ENCODE results near the gene ARL2BP.
"Not testable (repeated sequence)": the region's sequence is repeated elsewhere in the genome, so short reads cannot be mapped to it uniquely, and the experiment has no call there.

Gene ARL2BP

DNA sequence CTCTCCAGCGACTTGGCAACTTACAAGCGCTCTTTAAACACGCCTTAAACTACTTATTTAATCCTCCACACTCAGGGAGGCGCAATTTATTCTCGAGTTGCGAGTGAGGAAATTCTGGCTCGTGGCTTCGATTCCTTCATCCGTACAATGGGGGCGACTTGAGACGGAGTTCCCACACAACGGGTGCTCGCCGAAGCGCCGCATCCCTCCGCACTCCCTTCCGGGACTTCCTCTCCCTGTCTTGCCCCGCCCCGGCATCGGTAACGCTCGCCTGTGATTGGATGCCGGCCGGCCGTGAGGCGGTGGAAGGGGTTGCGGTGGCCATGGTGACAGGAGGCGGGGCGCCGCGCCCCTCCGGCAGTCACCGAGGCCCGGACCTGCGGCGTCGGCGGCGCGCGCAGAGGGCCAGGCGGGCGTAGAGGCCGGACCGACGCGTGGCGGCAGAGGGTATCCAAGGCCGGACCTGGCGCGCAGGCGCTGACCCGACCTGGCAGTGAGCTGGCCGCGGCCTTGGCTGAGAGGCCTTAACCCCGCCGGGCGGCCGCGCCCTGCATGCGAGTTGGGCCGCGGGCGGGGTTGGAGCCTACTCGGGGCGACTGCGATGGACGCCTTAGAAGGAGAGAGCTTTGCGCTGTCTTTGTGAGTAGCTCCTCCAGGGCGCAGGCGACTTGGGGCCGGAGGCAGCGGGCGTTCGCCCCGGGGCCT is at the start of gene ARL2BP:
Gene ARL2BP, plus strand, starts transcription at position 493 of the 705 bp plus-strand sequence. Its CDS starts 109 bp downstream, at position 602.
- DNase-seq, result peak; percentile 98

DNA sequence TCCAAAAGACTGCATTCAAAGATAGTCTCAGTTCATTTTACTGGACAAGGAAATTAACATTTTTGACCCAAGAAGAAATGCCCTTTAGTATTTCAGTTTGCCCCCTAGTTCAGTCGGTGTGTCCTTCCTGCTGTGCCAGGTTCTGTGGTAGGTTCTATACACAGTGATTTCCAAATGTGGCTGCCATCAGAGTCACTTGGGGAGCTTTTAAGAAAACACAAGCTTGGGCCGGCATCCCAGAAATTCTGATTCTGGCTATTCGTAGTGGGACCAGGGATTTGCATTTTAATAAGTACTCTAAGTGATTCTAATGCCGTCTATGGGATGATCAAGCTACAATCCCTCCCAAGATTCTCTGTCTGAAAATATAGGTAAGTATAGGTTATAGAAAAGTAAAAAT is 48.8 kb upstream of the ARL2BP start:
- no peak for DNase-seq

DNA sequence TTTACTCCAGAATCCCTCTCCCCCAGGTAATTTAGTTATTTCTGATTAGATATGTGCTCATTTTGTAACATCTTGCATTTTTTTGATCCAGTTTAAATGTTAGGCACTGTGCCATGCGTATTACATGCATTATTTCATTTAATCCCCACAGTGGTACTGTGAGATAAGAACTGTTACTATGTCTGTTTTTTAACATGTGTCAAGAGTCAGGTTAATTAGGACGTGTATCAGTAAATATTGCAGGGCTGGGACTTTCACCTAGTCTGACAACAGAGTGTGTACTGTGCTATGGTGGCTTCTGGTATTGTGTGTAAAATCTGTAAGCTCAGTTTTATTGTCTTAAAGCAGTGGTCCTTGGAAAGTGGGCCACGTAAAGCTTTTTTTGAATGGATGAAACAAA is 48.3 kb upstream of the ARL2BP start:
- no peak for DNase-seq

DNA sequence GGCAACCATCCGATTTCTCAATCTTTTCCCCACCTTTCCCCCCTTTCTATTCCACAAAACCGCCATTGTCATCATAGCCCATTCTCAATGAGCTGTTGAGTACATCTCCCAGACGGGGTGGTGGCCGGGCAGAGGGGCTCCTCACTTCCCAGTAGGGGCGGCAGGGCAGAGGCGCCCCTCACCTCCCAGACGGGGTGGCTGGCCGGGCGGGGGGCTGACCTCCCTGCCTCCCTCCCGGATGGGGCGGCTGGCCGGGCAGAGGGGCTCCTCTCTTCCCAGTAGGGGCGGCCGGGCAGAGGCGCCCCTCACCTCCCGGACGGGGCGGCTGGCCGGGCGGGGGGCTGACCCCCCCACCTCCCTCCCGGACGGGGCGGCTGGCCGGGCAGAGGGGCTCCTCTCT is 44.7 kb upstream of the ARL2BP start:
- not testable (repeated sequence) for DNase-seq

DNA sequence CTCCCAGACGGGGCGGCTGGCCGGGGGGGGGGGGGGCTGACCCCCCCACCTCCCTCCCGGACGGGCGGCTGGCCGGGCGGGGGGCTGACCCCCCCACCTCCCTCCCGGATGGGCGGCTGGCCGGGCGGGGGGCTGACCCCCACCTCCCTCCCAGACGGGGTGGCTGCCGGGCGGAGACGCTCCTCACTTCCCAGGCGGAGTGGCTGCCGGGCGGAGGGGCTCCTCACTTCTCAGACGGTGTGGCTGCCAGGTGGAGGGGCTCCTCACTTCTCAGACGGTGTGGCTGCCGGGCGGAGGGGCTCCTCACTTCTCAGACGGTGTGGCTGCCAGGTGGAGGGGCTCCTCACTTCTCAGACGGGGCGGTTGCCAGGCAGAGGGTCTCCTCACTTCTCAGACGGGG is 44.1 kb upstream of the ARL2BP start:
- DNase-seq, result not testable (repeated sequence)

DNA sequence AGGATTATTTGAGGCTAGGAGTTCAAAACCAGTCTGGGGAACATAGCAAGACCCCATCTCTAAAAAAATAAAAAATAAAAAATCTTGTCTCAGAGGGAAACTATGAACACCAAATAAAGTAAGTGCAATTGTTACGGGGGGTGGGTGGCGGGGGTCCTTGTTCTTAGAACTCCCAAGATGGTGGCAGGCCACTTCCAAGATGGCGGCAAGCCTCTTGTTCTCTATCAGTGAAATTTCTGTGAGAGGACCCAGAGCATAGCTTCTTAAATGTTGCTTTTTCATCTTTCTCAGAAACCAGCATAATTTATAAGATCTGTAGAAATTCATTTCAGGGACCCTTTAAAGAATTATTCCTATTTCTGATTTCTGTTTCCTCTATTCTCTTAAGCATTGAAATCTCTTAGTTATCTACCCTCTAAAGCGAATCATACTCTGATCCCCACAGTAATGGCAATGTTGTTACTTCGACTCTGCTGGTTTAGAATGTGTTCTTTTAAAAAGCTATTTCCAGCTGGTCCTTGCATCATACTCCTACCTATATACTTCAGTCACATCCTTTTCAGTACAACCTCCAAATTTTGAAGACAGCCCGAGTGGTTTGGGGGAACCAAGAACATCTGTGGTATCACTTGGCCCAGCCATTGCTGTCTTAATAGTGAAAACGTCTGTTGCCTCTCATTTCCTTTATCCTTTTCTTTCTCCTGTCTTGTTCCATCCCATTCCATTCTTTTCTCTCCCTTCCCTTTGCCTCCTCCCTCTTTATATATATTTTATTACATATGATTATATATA is 42.8 kb upstream of the ARL2BP start:
- no peak for DNase-seq

DNA sequence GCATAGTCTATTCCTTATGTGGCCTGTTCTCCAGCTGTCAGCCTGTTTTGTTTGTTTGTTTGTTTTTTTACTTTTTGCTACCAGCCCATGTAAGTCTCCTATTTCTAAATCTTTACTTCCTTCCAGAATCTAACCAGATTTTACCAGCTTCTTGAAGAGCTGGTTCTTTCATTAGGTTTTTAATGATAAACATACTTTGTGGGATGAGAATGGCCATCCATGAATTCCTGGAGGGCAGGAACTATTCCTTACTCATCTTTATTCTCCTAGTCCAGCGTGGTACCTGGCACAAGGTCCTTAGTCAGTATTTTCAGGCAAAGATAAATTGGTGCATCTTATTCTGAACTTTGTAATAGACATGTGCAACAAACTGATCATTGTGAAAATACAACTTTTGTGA is 41.6 kb upstream of the ARL2BP start:
- DNase-seq, result no peak

DNA sequence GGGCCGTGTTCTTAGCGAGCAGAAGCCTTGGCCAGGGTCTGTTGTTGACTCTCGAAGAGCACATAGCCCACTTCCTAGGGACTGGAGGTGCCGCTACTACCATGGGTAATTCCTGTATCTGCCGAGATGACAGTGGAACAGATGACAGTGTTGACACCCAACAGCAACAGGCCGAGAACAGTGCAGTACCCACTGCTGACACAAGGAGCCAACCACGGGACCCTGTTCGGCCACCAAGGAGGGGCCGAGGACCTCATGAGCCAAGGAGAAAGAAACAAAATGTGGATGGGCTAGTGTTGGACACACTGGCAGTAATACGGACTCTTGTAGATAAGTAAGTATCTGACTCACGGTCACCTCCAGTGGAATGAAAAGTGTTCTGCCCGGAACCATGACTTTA is 40.4 kb upstream of the ARL2BP start:
- DNase-seq, result no peak

DNA sequence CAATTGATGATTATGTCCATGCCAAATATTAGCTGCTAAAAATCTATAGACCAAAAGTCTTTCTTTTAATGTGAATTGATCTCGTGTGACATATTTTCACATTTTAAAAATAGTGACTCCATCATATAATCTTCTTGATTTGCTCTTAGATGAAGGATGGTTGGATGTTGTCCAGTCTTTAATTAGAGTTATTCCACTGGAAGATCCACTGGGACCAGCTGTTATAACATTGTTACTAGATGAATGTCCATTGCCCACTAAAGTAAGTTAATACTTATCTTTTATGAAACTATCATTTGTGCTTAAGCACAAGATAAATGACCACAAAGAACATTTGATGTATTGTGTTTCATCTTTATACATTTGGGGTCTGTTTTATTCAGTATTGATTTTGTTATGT is 36.1 kb upstream of the ARL2BP start:
- no peak for DNase-seq

DNA sequence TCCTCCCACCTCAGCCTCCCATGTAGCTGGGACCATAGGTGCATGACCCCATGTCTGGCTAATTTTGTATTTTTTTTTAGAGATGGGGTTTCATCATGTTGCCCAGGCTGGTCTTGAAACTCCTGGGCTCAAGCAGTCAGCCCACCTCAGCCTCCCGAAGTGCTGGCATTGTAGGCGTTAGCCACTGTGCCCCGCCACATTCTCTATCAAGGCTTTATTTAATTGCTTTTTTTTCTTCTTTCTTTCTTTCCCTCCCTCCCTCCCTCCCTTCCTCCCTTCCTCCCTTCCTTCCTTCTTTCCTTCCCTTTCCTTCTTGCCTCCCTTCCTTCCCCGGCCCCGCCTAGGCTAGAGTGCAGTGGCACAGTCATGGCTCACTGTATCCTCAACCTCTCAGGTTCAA is 35.3 kb upstream of the ARL2BP start:
- DNase-seq, result no peak

DNA sequence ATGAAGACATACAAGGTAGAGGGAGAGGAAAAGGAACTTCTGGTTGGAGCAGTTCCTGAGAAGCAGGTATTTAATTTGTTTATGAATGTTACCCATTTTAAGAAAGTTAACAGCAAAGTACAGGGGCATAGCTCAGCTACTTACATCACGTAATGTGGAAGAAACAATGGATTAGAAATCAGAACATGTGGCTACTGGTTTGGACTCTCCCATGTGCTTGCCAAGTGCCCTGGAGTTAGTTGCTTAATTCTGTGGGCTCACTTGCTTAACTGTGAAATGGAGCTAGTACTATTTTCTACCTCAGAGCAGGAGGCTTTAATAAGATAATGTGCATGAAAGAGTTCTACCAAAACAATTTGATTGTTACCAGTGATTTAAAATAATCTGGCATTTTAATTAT is 31.6 kb upstream of the ARL2BP start:
- DNase-seq, result no peak

DNA sequence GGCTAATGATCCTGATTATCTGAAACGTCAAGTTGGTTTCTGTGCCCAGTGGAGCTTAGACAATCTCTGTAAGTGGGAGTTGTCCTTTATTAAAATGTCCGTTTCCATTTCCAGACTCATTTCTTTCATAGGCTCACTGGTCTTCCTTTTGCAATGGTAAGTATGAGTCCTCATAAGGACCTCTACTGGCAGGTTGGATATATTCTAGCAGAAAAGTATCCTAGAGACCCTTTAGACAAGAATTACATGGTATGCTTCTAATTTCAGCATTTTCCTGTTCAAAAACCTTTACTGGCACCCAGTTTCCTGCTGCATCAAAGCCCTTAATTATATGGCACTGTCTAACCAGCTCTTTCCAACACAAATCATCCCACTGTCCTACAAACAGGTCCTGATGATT is 28.1 kb upstream of the ARL2BP start:
- no peak for DNase-seq

DNA sequence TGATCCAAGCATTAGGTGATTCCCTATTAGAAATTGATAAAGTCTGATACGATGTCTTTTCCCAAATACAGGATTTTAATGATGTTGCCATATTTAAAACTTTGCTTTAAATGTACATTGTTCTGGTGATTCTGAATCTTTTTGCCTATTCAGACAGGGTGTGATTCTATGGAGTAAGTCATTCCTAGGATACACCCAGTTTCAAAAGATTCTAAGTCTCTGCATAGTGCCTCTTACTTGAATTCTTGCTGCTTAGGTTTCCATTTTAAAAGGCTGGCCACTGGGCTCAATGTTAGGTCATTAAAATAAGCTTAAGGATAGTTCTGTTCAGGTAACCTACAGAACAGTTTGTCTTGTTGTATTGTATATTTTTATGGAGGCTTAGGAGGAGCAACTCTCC is 22.0 kb upstream of the ARL2BP start:
- no peak for DNase-seq

DNA sequence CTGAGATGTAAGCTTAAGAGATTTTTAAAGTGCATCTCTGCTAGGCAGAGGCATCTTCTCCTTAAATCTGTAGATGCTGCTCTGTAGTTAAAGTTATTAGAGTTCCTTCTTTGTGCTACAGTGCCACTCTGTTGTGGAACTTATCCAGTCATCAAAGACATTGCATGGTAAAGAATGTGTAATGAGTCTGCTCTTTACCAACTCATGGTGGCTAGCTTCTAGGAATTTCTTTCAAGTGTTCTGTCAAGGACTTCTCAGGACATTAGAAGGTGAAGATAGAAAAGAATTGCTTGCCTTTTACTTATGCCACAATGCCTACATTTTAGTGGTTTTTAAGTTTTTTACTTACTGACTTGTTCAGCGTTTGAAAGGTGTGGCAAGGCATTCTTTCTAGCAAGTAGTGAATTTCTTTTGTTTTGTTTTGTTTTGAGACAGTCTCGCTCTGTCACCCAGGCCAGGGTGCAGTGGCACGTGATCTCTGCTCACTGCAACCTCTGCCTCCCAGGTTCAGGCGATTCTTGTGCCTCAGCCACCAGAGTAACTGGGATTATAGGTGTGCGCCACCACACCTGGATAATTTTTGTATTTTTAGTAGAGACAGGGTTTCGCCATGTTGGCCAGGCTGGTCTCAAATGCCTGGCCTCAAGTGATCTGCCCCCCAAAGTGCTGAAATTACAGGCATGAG is 20.3 kb upstream of the ARL2BP start:
- DNase-seq, result no peak

DNA sequence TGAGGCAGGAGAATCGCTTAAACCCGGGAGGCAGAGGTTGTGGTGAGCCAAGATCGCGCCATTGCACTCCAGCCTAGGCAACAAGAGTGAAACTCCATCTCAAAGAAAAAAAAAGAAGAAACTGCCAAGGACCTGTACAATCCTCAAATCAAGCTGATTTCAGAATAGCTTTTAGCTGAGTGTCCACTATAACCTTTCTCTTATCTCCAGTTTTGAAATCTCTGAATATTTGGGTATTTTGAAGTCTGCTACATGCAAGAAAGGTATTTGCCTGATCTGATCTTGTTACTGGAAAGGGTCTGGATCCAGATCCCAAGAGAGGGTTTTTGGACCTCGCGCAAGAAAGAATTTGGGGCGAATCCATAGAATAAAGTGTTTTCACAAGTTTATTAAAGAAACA is 19.1 kb upstream of the ARL2BP start:
- DNase-seq, result no peak

DNA sequence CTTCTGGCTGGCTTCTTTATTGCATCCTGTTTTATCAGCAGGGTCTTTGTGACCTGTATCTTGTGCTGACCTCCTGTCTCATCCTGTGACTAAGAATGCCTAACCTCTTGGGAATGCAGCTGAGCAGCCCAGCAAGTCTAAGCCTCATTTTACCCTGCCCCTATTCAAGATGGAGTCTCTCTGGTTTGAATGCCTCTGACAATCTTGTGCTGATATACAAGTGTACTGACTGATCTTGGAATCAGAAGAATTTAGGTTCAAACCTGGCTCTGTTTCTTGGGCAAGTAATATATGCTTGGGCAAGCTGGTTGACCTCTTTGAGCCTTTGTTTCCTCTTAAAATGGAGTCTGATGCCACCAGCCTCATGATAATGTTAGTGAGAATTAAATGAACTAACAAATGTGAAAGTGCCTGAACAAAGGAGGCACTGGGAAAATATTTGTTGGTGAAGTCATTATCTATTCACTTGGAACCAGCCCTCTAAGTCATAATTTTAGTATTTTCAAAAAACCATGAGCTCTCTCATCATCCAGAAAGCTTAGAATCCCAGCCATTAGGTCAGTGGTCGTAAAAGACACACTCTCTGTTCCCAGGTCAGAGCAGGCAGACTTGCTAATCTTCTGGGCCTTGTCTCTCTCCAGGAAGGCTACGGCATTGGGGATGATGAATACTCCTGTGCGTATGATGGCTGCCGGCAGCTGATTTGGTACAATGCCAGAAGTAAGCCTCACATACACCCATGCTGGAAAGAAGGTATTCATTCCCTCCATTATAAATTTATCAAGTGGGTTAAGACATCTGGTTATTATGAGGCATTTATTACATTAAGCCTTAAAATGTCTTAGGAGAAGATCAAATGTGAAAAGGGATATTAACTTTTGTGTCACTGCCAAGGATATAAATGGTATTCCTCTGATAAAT is 18.1 kb upstream of the ARL2BP start:
- DNase-seq, result no peak

DNA sequence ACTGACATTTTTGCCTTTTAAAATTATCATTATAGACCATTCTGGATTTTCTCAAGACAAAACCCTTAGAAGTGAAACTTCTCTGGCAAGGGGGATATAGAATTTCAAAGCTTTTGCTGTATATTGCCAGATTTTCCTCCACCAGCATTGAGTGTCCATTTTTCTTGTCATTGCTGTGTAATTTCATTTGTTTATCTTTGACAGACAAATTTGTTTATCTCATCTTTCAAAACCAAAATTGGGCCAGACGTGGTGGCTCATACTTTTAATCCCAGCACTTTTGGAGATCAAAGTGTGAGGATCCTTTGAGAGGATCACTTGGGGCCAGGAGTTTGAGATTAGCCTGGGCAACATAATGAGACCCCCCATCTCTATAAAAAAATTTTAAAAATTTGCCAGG is 16.0 kb upstream of the ARL2BP start:
- no peak for DNase-seq

DNA sequence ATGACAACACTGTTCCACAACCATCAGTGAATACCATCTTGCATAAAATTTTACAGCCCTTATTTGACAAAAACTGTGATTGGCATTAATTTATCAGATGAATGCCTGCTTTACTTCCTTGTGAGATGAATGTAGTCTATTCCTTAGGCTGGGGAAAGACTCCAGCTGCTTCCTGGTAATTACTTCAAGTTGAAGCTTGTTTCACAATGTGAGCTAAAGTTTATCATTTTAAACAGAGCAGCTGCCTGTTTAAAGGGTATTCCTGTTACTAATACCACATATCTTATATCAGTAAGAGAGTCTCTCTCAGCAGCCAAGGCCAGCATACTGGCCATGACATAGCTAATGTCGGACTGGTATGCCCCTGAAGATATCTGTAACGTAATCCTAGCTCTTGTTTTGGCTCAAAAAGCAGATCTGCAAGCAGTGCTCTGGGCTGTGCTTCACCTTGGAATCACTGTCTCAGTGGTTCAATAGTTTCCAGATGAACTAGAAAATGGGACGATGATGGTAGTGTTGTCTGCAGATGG is 13.2 kb upstream of the ARL2BP start:
- no peak for DNase-seq

DNA sequence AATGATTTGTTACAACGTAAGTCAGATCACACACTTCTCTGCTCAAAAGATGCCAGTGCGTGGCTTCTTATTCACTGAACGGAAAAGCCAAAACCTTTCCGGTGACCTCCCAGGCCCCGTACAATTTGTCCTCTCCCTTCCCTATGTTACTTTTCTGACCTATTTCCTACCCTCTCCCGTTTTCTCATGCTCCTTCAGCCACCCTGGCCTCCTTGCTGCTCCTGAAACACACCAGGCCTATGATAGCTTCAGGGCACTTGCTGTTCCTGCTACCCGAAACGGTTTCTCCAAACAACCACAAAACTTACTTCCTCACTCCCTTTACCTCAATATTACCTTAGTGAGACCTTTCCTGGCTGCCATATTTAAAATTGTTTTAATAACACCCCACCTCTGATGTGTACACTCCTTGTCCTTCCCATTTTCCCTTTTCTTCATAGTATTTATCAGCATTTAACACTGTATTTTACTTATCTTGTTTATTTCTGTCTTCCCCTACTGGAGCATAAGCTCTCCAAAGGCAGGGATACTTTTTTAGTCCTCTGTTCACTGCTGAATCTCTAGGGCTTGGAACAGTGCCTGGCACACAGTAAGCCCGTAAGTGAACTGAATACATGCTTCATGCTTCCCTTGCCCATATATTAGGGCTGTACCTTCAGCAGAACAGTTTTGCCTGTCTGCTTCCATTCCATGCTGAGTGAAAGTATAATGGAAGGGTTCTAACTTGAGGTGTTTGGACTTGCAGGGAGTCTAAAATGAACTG is 10.9 kb upstream of the ARL2BP start:
- no peak for DNase-seq

DNA sequence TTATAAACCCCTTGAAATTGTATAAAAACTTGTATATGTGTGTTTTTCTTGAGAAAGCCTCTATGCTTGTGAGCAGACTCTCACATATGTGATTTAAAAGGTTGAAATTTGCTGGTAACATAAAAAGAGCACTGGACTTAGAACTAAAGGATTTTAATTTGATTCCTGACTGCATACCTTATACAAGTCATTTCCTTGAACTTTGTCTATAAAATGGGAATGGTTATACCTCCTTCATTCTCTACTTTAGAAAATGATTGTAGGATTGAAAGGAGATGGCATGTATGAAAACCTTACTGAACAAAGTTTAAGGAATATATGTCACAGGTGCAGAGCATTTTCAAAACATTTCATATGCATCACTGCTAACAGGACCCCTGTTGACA is 10.4 kb upstream of the ARL2BP start:
- DNase-seq, result no peak

DNA sequence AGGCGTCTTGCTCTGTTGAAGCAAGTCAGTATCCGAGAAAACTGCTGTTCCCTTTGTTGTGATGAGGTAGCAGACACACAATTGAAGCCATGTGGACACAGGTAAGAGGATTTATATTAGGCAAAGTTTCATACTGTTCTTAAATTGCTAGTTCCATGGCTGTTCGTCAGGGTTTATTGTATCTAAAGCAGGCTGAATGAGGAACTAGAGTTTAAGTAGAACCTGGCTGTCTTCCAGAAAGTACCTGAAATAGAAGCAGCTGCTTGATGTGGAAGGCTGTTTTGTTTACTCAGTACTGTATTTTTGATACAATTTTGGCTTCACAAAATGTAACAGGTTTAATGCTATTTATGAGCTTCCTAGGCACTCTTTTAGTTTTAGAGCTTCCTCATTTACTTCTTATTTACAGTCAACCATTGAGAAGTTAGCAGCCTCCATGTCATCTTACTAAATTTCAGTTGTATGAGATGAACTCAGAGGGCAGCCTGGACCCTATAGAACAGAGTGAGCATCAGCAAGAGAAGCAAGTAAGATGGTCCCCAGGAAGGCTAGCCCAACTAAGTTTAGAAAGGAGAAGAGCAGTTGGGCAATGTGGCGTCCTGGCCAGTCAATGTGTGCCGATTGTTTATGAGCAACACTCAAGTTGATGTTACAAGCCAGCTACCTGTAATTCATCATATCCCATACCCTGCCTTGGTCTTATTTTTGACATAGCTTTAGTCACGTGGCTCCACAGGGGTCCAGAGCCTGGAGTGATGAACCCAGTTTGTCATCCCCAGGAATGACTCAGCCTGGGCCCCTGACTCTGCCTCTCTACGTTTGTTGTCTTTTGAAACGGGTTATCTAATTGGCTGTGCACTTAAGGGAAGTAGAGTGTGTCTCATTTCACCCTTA is 9.7 kb upstream of the ARL2BP start:
- DNase-seq, result no peak
